Measurements from ENCODE around the gene SARDH.

GRCh38 chr9:133741716-133742115, 3.6 kb upstream of the SARDH start:
- TF ChIP-seq CTCF (IDR thresholded peaks at IDR 0.05; ENCODE audit: low read length) = no peak
- TF ChIP-seq EZH2 (IDR thresholded peaks at IDR 0.05; ENCODE audit: borderline replicate concordance, low read length) = no peak
